Endothelial cell of umbilical vein (primary cell): ENCODE results near the gene SCG2. TPM values are rescaled to one million over a fixed set of nuclear protein-coding genes. Genes with fewer than 3 reads are reported as not detected.

Source experiments
- BruUV-seq: library from RNA; stranded (reverse); fragments of 400-500 nt; replicated peaks from 2 replicates; lab custom pipeline; 2021; lab: Mats Ljungman, UMichigan
- CTCF ChIA-PET: fragments of 300-600, 350-600 bp; sonication (Branson Sonifier 250); formaldehyde crosslinking; loops from one replicate; lab custom pipeline; 2021; ENCODE audit warnings: antibody characterized with exemption, inconsistent platforms; lab: Charles Lee
- POLR2A ChIA-PET: fragments of 300-600, 350-600 bp; sonication (Branson Sonifier 250); formaldehyde crosslinking; loops from one replicate; lab custom pipeline; 2021; ENCODE audit warnings: antibody characterized with exemption, inconsistent platforms; lab: Charles Lee
- DNase-seq: peaks from one replicate; pipeline ENCODE4 v3.0.0-alpha.2; 2011; ENCODE audit warnings: low read depth, low spot score
- FAIRE-seq: peaks from 2 replicates; lab custom pipeline; 2011; peaks lifted over from hg19 to GRCh38; lab: Jason Lieb, UNC
- H2AFZ ChIP-seq: 2 replicates; pipeline ENCODE4 v1.6.0; 2012; ENCODE audit warnings: low read depth, low read length, control low read depth, inconsistent platforms
- H3K27ac ChIP-seq: 2 replicates; pipeline ENCODE4 v1.5.1; 2011; ENCODE audit warnings: low read depth, mild to moderate bottlenecking, control low read depth, low read length, moderate library complexity; ENCODE audit not compliant: insufficient read depth
- H3K27me3 ChIP-seq, 2 experiments: 2 replicates each; pipeline versions ENCODE4 v1.6.0 to v1.6.1; 2011; ENCODE audit warnings: low read length in 2 of 2, mixed read lengths in 1 of 2; ENCODE audit not compliant: control insufficient read depth in 2 of 2, insufficient read depth in 2 of 2
- H3K36me3 ChIP-seq, 2 experiments: 2 replicates in 1 of 2; 3 replicates in 1 of 2; pipeline ENCODE4 v1.5.1; 2011; ENCODE audit warnings: low read length in 2 of 2, mild to moderate bottlenecking in 1 of 2, moderate library complexity in 1 of 2; ENCODE audit not compliant: control insufficient read depth in 2 of 2, insufficient read depth in 2 of 2; ENCODE audit errors: extremely low read depth in 1 of 2
- H3K4me1 ChIP-seq: 3 replicates; pipeline ENCODE4 v1.5.1; 2011; ENCODE audit warnings: mild to moderate bottlenecking, low read length; ENCODE audit not compliant: control insufficient read depth, insufficient read depth; ENCODE audit errors: extremely low read depth
- H3K4me2 ChIP-seq: 2 replicates; pipeline ENCODE4 v1.6.1; 2011; ENCODE audit warnings: low read length, control low read depth, mixed read lengths; ENCODE audit not compliant: insufficient read depth
- H3K4me3 ChIP-seq, 3 experiments: fragments of 200-600 bp in 1 of 3; sonication (generic), shearing (Covaris generic) in 1 of 3; replicated peaks in 1 of 3; 2 replicates each; pipeline ENCODE4 v1.5.1; 2011 to 2016; ENCODE audit warnings: control low read depth in 3 of 3, low read length in 3 of 3, mild to moderate bottlenecking in 2 of 3, inconsistent platforms in 1 of 3, low read depth in 1 of 3, moderate library complexity in 1 of 3; ENCODE audit not compliant: insufficient read depth in 1 of 3
- H3K79me2 ChIP-seq: 2 replicates; pipeline ENCODE4 v1.6.0; 2012; ENCODE audit warnings: low read length, inconsistent platforms; ENCODE audit not compliant: control insufficient read depth, insufficient read depth
- H3K9ac ChIP-seq: replicated peaks from 2 replicates; pipeline ENCODE3; 2011; ENCODE audit warnings: low read length, control low read depth; ENCODE audit not compliant: insufficient read depth; ENCODE audit errors: extremely low read depth
- H3K9me1 ChIP-seq: replicated peaks from 3 replicates; pipeline ENCODE4 v1.6.0; 2011; ENCODE audit warnings: mild to moderate bottlenecking, low read length; ENCODE audit not compliant: control insufficient read depth, insufficient read depth; ENCODE audit errors: extremely low read depth
- H3K9me3 ChIP-seq: replicated peaks from 2 replicates; pipeline ENCODE4 v1.5.1; 2012; ENCODE audit warnings: low read length, inconsistent platforms; ENCODE audit not compliant: control insufficient read depth, insufficient read depth
- H4K20me1 ChIP-seq: replicated peaks from 2 replicates; pipeline ENCODE3; 2011; ENCODE audit warnings: mild to moderate bottlenecking, low read length; ENCODE audit not compliant: control insufficient read depth, insufficient read depth; ENCODE audit errors: extremely low read depth
- EZH2 ChIP-seq: IDR thresholded peaks from 2 replicates; pipeline ENCODE4 v1.6.1; 2012; ENCODE audit warnings: borderline replicate concordance, low read depth, mild to moderate bottlenecking, moderate library complexity, low read length, inconsistent platforms; ENCODE audit not compliant: severe bottlenecking
- FOS ChIP-seq: IDR thresholded peaks from 2 replicates; pipeline ENCODE4 v1.6.1; 2011; ENCODE audit warnings: mild to moderate bottlenecking, low read length, moderate library complexity, borderline replicate concordance; ENCODE audit not compliant: insufficient read depth
- GATA2 ChIP-seq: IDR thresholded peaks from 2 replicates; pipeline ENCODE4 v1.7.0; 2011; ENCODE audit warnings: low read depth, mild to moderate bottlenecking, moderate library complexity, mixed read lengths, low read length; ENCODE audit not compliant: insufficient read length, insufficient read depth
- JUN ChIP-seq: IDR thresholded peaks from 2 replicates; pipeline ENCODE4 v1.6.1; 2011; ENCODE audit warnings: borderline replicate concordance, low read depth; ENCODE audit not compliant: insufficient read length, insufficient read depth
- MYC ChIP-seq: IDR thresholded peaks from one replicate; pipeline ENCODE4 v1.6.1; 2011; ENCODE audit warnings: mild to moderate bottlenecking, low read depth, low read length
- POLR2A ChIP-seq: IDR thresholded peaks from 2 replicates; pipeline ENCODE4 v1.6.1; 2012; ENCODE audit warnings: low read depth, mild to moderate bottlenecking, control low read depth, low read length
- POLR2AphosphoS5 ChIP-seq: IDR thresholded peaks from 2 replicates; pipeline ENCODE4 v1.6.1; 2012; ENCODE audit warnings: low read depth, mild to moderate bottlenecking, control low read depth, low read length, moderate library complexity; ENCODE audit not compliant: insufficient read depth
- dilution Hi-C: fragments of 300-500 bp; cut with MboI; formaldehyde crosslinking; loops from one replicate; pipeline ENCODE4 v1.15.0; 2019; ENCODE audit warnings: low sequenced_read_pairs; ENCODE audit not compliant: extremely low pct_ligation_motif_present
- intact Hi-C: fragments of 100-400 bp; cut with micrococcal nuclease; formaldehyde crosslinking; loops from one replicate; pipeline ENCODE4 v1.10.0; 2022
- polyA plus RNA-seq, 4 experiments: library from polyadenylated mRNA; depleted of rRNA in 3 of 4; stranded (reverse) in 3 of 4; unstranded in 1 of 4; fragments of >200 nt; gene quantifications; 2 replicates each; pipeline versions ENCODE4 v1.2.1 to v1.2.3, GENCODE V29; 2011 to 2012; ENCODE audit warnings: missing spikeins in 1 of 4
- total RNA-seq: library from RNA; stranded (reverse); gene quantifications from 2 replicates; pipeline ENCODE4 v1.2.3, GENCODE V29; 2021
- TF ChIP-seq, protein P1 (sequence below): IDR thresholded peaks from 2 replicates; pipeline ENCODE4 v1.6.1; 2011; ENCODE audit not compliant: insufficient read depth, insufficient read length
- TF ChIP-seq, protein P2 (sequence below), 2 donors: IDR thresholded peaks; 1 replicate in 1 of 2; 2 replicates in 1 of 2; pipeline ENCODE4 v1.5.1; 2011; ENCODE audit warnings: low read length in 2 of 2, mild to moderate bottlenecking in 2 of 2, moderate library complexity in 2 of 2, control low read depth in 1 of 2, inconsistent platforms in 1 of 2, low read depth in 1 of 2; ENCODE audit not compliant: insufficient read depth in 1 of 2; ENCODE audit errors: extremely low read depth in 1 of 2

Gene SCG2
- total and polyA plus RNA-seq, 2 donors (not counting 3 experiments of a cell fraction or from before 2014, with no cell fraction given) = not detected

DNA sequence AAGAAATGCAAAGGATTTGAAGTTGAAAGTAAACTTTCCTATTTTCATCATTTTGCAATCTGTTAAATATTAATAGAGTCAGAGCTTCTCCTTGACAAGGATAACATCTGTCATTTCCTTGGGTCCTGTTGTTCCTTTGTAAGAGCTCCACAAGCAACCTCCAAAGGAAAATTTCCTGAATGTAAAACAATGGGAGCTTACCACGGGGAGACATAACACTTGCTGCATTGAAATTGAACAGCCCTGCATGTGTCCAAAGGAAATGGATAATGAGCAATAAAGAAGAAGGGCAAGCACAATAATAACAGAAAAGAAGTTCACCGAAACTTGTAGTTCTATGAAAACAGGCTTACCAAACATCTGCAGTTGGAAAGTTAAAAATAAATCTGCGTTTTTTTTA lies 42.0 kb upstream of the SCG2 start:
- no peaks in the 10 kb centered on the region for H3K79me2 ChIP-seq
- DNase-seq = peak; percentile 38
- no peak overlapping the region for H3K27ac ChIP-seq
- H4K20me1 ChIP-seq = no peaks in the 10 kb centered on the region
- FAIRE-seq = no peak
- no peaks in the 10 kb centered on the region for H3K4me1 ChIP-seq
- no peaks in the 10 kb centered on the region for H3K36me3 ChIP-seq
- intact Hi-C loops = no loop called here
- dilution Hi-C loops = no loop called here
- H2AFZ ChIP-seq = no peak overlapping the region
- ChIA-PET CTCF (no interaction called here), POLR2A (no interaction called here)
- no peaks in the 10 kb centered on the region for H3K27me3 ChIP-seq
- H3K9ac ChIP-seq = no peak overlapping the region
- no peak overlapping the region for H3K4me2 ChIP-seq
- no TSS peak for BruUV-seq
- no peak overlapping the region for H3K4me3 ChIP-seq
- TF ChIP-seq JUN = no peak
- TF ChIP-seq, protein P1, sequence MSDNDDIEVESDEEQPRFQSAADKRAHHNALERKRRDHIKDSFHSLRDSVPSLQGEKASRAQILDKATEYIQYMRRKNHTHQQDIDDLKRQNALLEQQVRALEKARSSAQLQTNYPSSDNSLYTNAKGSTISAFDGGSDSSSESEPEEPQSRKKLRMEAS = no peak
- TF ChIP-seq POLR2A = no peak
- TF ChIP-seq FOS = no peak
- no peak for TF ChIP-seq GATA2
- TF ChIP-seq EZH2 = no peak
- no peak for TF ChIP-seq MYC
- TF ChIP-seq POLR2AphosphoS5 = no peak
- TF ChIP-seq, protein P2, sequence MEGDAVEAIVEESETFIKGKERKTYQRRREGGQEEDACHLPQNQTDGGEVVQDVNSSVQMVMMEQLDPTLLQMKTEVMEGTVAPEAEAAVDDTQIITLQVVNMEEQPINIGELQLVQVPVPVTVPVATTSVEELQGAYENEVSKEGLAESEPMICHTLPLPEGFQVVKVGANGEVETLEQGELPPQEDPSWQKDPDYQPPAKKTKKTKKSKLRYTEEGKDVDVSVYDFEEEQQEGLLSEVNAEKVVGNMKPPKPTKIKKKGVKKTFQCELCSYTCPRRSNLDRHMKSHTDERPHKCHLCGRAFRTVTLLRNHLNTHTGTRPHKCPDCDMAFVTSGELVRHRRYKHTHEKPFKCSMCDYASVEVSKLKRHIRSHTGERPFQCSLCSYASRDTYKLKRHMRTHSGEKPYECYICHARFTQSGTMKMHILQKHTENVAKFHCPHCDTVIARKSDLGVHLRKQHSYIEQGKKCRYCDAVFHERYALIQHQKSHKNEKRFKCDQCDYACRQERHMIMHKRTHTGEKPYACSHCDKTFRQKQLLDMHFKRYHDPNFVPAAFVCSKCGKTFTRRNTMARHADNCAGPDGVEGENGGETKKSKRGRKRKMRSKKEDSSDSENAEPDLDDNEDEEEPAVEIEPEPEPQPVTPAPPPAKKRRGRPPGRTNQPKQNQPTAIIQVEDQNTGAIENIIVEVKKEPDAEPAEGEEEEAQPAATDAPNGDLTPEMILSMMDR (IDR thresholded peaks at IDR 0.05; ENCODE audit: extremely low read depth in 1 of 2, insufficient read depth in 1 of 2, low read depth in 1 of 2, low read length in 2 of 2) = no peak
- H3K9me1 ChIP-seq = no peaks in the 10 kb centered on the region
- no peaks in the 10 kb centered on the region for H3K9me3 ChIP-seq
